Superior temporal gyrus (tissue), 1 donor: ENCODE results near the gene SLC24A3.

Source experiments
- DNase-seq: peaks from one replicate; pipeline ENCODE4 v3.0.0-alpha.2; 2016; ENCODE audit errors: extremely low spot score

SLC24A3 gene

DNA sequence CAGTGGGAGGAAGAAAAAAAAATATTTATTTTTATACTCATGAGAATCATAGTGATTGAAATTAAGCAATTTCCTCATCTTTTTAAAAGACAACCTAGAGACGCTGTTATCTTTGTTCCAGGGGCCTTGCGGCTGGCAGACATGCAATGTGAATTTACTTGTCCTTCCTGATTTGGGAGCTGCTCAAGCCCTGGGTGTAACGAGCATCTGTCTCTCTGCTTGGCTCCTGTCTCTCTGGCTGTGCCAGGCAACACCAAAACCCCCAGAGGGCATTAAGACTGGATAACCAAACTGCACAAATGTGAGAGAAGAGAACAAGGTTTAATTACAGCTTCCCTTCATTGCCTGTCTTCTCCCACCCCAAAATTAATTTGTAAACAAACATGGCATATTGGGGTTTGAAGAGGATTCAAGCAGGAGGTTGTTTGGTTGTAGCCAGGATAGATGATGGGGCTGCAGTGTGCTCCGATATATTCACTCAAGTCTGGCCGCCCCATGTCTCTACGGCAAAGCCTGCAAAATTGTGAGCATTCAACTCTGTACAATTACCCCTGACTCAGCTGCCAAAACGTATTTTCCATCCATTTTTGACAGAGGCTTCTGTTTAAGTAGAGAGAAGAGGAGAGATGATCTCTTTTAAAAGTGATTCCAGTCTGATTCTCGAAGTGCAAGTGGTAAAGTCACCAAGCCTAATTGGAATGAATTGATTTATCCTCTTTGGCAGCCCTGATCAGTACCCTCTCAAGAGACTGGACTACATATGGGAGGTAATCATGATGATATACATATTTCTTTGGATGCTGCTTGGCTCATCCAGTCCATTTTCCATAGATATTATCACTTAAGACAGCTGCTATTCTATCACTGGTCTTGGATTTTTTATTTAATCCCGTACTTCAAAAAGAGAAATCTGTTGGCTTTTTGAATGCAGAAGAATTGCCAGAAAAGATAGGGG lies 170.2 kb downstream of the SLC24A3 start:
- DNase-seq: no peak

DNA sequence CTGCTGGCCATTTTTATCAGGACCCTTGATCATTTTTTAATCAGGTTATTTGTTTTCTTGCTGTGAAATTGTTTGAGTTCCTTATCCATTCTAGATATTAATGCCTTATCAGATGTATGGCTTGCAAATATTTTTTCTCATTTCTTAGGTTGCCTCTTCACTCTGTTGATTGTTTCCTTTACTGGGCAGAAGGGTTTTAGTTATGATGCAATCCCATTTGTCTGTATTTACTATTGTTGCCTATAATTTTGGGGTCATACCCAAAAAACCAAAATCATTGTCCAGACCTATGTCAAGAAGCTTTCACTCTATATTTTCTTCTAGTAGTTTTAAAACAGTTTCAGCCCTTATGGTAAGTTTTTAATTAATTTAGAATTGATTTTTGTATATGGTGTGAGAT lies 172.5 kb downstream of the SLC24A3 start:
- no peak for DNase-seq

DNA sequence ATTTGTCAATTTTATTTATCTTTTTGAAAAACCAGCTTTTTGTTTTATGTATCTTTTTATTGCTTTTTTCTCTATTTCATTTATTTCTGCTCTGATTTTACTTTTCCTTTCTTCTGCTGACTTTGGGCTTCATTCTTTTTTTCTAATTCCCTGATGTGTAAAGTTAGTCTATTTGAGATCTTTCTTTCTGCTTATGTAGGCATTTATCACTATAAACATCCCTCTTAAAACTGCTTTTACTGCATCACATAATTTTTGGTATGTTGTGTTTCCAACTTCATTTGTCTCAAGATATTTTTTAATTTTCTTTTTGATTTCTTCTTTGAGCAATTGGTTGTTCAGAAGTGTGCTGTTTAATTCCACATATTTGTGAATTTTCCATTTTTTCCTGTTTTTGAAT lies 174.8 kb downstream of the SLC24A3 start:
- DNase-seq: no peak

DNA sequence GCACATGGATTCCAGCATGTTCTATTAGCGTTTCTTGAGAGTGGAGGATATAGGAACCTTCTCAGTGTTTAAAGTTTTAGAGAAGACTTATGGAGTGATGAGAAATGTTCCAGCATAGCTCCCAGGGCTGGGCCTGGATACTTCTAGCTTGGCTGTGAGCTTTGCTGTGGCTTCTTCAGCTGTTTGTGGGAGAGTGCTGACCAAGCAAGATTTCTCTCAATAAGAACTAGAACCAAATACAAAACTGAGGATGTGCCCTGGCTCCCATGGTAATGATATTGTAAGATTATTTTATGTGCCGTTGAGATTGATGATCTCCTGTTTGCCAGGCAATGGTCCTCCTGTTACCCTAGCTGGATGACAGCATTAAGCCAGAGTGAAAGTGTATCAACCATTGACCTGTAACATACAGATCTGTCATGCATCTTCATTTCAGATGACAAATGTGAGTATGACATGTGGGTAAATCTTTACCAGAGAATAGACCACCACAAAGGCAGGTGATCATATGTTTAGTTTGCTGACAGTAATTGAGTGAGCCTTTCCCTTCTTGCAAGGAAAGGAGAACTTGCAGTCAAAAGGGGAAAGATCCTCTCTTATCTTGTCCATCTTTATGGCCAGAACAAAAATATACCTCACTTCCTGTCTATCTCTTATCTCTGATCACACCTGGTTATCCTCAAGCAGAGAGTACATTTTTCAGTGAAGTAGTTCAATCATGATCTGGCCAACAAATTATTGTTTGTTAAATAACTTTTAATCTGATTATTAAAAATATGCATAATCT lies 180.1 kb downstream of the SLC24A3 start:
- DNase-seq: no peak

DNA sequence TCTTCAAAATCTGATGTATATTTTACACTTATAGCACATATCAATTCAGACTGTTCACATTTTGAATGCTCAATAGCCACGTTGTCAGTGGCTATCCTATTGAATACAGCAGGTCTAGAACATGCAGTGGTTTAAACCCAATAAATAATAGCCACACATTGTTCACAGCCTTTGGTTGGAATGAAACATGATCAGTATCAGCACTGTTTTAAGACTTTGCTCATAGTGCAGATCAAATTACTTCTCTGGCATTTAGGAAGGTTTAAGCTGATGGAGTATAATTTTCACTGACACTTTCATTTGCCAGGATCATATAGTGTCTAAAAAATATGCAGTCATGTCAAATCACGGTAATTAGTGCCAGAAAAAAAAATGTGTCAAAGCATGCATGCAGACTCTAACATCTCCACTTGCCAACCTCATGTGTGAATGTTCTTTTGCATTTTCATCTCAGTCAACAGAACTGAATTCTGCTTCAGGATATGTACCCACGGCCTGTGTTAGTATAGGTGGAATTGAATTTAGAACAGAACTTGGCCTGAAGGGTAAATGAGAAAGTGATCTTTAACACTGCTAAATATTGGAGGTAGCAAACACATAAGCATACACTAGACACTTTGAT lies 184.1 kb downstream of the SLC24A3 start:
- no peak for DNase-seq

DNA sequence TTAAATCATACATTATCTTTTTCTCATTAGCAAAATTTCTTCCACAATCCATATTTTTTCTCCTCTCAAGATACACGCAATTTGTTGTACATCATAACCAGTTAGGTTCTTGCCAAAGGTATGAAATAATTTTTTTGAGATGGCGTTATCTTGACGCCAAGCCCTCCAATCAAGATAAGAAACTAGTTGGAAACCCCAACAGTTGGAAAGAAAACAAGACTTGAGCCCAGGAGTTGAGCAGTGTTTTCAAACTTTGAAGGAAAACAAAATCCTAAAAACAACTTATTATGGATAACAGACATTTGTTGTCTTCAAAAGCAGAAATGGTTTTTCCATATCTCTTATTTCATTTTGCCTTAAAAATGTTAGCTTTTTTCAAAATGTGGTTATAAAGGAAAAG lies 184.8 kb downstream of the SLC24A3 start:
- DNase-seq: no peak

DNA sequence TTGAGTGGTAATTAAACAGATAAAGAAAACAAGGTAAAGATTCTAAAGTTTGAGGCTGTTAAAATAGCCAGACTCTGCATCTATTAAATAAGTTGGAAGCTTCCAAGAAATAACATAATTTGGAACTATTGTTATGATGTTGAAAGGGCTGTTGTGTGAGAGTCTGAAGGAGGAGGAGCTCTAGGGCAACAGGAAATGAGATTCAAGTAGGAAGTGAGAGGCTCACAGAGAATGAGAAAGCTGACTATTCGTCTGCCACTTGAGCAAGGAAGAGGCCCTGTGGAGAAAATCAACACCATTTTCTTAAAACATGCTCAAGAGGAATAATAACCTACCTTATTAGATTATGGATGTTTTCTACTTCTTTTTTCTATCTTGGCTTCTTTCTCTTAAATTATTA lies 185.2 kb downstream of the SLC24A3 start:
- DNase-seq: no peak

DNA sequence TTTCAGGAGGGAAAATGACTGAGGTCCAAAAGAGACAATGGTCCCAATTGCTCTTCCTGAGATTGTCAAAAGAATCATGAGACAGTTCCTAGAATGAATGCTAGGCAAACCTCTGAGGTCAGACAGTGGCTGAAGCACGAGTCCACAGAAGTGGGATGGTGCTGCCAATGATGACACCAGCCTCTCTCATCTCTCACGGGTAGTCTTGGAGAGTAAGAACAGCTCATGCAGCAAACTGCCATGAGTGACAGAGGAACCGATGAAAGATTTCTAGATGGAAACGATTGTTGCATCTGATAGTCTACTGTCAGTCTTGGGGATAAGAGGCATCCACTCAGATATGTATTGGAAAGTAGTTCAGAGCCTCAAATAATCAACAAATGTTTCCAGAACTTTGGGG lies 188.7 kb downstream of the SLC24A3 start:
- DNase-seq: no peak

DNA sequence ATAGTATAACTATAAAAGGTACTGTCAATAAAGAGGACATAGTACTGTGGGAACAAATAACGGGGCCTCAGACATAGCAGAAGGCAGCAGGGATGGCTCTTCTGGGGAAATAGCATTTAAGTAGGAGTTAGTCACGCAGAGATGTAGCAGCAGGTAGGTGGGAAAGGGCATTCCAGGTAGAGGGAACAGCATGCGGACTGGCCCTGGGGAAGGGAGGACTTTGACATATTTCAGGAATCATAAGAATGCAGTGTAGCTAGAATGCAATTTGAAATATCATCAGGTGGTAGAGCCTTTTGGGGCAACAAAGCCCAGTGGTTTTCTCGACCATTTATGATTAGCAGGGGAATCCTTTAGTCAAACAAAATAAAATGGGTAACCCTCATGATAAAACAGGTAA lies 191.1 kb downstream of the SLC24A3 start:
- no peak for DNase-seq

DNA sequence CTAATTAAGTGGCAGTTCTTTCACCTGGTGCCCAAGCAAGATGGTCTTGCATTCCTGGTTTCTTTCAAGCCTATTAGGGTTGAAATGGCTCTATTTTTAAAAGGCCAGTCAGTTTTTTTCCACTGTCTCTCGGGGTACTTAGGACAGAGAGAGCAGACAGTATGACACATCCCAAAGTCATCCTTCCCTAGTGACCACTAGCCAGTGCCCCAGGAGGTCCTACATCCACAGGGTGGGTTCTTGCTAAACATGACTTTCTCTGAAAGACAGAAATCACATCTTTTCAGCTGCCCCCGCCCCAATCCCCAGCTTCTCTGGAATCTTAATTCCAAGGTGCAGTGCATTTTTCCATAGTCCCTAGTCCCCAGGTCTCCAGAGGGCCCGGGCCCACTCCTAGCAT lies 192.4 kb downstream of the SLC24A3 start:
- DNase-seq: no peak

DNA sequence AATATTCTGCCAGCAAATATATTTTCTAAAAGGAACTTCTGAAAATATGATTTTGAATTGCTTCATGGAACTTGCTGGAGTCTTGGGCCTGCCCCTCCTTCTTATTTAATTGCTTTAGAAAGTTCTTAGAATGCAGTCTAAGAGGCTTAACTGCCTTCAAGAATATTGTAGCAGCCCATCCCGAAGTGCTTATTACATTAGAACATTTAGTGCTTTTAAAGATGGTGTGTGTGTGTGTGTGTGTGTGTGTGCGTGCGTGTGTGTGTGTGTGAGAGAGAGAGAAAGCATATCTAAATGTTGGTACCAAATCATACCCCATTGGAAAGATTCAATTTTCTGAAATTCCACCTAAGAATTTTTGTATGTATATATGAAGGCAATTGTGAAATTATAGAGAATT lies 193.5 kb downstream of the SLC24A3 start:
- no peak for DNase-seq

DNA sequence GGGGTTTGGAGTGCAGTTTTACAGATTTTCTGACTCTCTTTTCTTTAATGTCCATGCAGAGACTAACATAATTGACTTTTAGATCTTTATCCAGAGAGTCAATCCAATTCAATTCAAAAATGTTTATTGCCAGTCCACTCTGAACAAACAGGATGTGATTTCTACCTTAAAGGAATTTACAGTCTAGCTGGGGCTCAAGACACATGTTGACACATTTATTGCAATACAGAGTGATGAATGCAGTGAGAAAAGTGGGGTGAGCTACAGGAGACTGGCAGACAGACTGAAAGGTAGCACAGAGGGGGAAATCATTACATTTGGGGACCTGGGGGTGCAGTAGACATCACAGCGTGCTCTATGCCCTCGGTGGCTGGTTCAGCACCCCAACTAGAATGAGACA lies 193.9 kb downstream of the SLC24A3 start:
- no peak for DNase-seq

DNA sequence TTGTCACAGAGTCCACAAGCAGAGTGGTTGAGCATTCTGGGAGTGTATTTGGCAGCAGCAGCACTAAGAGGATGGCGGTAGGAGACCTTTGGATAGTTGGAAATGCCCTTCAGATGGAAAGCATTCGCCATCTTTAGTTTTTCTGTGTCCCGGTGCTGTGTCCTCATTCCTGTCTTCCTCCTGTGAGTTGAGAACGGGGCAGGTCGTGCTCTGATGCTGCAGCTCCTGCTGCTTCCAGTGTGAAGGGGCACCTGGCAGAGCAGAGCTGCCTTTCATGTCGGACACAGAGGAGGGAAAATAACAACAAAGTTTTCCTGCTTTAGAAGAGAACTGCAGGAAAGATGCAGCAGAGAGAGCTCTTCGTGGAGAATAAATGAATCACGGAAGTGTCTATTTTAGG lies 194.8 kb downstream of the SLC24A3 start:
- no peak for DNase-seq

DNA sequence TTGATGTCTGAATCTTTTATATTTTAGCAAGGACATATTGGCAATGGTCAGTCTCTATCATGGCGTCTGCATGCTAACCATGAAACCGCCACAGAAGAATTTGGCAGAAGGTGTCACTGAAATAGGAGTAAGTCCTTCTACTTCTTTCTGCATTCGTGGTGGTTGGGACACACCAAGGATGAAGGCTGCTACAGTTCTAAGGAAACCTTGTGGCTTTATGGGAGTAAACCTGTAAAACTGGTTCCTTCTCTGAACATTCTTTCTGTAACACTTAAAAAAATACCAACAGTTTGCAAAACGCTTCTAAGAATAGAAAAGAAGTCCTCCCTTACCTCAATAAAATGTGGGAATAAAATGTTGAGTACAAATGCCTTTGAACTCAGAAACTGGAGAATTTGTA lies 195.3 kb downstream of the SLC24A3 start:
- no peak for DNase-seq

DNA sequence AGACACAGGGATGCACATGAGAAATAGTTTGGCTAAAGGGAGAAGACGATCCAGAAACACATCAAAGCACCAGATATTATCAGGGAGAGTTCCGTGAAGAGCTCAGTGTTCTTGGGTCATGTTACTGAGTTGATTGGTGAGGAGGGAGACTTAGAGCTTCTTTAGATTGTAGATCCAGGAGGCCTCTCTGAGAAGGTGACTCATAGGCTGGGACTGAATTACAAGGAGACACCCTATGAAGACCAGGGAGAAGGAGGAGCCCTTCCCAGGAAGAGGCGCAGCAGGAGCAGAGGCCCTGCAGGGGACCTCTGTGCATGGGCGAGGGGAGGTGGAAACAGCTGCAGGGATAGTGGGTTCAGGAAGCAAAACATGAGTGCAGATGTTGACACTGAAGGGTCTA lies 196.5 kb downstream of the SLC24A3 start:
- DNase-seq: no peak

DNA sequence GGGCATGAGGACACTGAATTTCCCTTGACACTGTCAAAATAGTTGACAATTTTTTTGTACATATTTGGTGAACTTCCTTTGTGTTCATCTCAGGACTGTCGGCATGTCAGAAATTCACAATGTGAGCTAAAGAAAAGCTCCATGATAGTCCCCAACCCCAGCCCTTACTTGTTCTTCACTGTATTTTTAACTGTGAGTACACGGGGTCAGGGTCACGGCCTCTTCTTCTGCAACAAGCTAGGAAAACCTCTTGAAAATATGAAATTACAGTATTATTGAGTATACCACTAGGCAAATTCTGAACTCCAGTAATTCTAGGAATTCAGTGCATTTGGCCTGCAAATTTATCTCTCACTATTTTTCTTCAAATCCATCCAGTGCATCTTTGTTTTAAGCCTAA lies 199.4 kb downstream of the SLC24A3 start:
- no peak for DNase-seq

DNA sequence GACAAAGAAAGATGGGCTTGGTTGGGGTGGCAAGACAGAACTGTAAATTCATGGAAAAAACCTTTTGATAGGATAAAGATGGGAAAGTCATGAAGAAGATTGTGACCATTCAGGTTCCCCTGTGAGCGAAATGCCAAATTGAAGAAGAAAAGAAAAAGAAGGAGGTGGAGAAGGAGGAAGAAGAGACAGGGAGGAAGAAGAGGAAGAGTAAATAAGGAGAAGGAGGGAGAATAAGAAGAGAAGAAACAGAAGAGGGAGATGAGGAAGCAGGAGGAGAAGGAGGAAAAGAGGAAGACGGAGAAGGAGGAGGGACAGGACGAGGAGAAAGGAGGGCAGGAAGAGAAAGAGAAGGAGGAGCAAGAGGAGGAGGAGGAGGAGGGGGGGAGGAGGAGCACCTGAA lies 199.8 kb downstream of the SLC24A3 start:
- DNase-seq: no peak

DNA sequence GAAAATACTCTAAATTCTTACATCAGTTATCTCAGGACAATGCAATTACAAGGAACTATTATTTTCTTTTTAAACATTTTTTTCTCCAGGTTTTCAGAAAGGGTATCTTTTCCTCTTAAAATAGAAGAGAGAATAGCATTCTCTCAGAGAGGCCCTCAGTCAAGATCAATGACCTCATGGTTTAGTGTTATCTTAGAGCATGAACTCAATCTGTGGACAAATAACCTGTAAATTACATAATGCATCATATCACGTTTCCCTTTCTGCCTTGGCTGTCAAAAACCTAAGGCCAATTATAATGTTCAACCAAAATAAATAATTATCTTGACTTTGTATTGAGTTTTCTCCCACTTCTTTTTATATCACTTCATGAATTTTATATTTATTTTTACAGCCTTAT lies 202.2 kb downstream of the SLC24A3 start:
- no peak for DNase-seq

DNA sequence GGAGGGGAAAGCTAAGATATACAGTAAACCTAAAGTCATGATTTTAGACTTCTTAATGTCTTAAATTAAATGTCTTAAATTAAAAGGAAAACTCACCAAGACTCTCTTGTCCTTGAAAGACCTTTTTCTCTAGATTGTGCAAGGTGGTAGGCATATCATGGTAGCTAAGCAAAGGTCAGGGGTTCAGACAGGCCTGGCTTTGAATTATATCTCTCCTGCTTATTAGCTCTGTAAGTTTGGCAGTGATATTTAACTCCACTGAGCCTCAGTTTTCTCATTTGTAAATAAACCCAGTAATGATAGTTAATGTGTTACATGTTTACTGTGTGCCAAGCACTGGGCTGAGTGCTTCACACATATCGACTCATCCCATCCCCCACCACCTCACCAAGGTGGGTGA lies 203.3 kb downstream of the SLC24A3 start:
- DNase-seq: no peak

DNA sequence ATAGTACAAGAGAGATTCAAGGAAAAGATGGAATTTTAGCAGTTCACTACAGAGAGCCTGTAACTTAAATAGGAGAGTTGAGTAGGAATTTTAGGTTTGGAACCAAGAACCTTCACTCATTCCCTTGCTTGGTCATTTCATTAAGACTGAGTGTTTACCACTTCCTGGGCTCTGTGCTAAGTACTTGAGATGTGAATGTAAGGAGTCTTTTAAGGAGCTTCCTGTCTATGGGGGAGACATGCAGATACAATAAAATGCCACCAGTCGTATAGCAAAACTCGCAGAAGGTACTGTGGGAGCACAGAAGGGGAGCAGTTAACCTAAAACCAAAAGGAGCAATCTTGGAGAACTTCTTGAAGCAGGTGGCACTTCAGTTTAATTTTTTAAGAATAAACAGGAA lies 204.2 kb downstream of the SLC24A3 start:
- DNase-seq: no peak

DNA sequence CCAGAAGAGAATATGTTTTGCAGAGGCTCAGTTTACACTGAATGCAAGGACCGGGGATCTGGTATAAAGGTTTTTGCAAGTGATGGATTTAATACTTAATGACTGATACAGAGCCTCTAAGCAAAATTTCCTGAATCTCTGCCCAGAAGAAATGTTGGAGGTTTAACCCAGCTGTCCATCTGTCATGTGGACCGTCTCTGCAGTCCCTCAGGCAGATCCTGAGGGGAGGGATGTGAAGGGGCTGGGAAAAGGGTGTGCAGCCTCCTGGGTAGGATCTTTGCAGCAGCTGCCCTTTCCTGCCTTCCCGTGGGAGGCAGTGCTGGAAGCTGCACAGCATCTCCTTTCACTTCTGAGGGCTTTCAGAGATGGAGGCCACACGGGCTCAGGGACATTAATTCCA lies 207.0 kb downstream of the SLC24A3 start:
- DNase-seq: no peak

DNA sequence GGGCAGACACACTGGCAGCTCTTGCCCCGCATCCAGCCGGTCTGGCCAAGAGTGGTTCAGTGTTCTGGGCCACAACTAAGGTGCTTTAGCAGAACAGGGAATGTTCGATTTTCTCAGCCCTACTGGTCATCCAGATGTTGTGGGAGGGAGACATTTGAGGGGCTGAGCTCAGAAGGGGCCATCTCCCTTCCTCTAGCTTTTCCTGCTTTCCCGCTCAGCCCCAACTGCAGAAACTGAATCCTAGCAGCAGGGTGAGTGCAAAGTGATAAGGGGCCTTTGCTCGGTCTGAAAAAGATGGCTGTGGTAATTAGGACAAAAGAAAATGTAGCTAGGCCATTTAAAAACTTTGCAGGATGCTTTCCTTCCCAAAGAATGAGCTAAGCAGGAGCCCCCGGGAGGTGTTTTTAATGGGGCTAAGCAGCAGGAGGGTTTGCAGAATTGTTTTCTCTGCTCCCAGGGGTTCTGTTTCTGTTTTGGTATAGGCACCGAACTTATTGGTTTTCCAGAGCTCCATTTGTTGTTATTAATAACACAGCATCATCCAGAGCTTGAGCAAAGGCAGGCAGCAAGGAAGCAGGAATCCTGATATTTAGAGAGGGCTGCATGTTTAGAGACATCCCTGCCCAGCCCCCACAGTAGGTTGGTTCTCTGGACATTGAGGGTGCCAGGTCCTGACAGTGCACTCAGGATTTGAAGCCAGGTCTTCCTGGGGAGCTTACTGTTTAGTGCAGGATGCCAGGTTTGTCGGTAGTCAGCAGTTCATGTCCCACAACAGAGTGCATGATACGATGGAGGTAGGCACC lies 210.9 kb downstream of the SLC24A3 start:
- no peak for DNase-seq
